H1 (cell line): Measurements from ENCODE around the gene UMODL1. TPM values are rescaled to one million over a fixed set of nuclear protein-coding genes. Genes with fewer than 3 reads are reported as not detected.

Experiments
- CTCF ChIA-PET: fragments of 300-600 bp; sonication (Branson Sonifier 250); formaldehyde crosslinking; loops from one replicate; lab custom pipeline; 2021; ENCODE audit not compliant: partially characterized antibody; lab: Charles Lee
- POLR2A ChIA-PET: fragments of 300-600 bp; sonication (Branson Sonifier 250); formaldehyde crosslinking; loops from one replicate; lab custom pipeline; 2021; ENCODE audit warnings: inconsistent platforms; ENCODE audit not compliant: partially characterized antibody; lab: Charles Lee
- DNase-seq, 2 experiments: peaks; one replicate each; pipeline versions ENCODE4 v3.0.0 to v3.0.0-alpha.2; 2010 to 2022; ENCODE audit warnings: low spot score in 2 of 2, low read depth in 1 of 2, mixed read lengths in 1 of 2
- FAIRE-seq: peaks from 2 replicates; lab custom pipeline; 2011; peaks lifted over from hg19 to GRCh38; lab: Jason Lieb, UNC
- H2AFZ ChIP-seq: 2 replicates; pipeline ENCODE4 v1.8.1; 2012; ENCODE audit warnings: low read length, inconsistent platforms
- H2AK5ac ChIP-seq: 2 replicates; pipeline ENCODE4 v1.6.1; 2013; ENCODE audit warnings: low read depth, low read length
- H2BK120ac ChIP-seq: replicated peaks from 2 replicates; pipeline ENCODE3; 2013; ENCODE audit warnings: low read depth, low read length, inconsistent platforms
- H2BK12ac ChIP-seq: 2 replicates; pipeline ENCODE4 v1.6.1; 2013; ENCODE audit warnings: low read depth, low read length
- H2BK15ac ChIP-seq: 2 replicates; pipeline ENCODE4 v1.6.1; 2013; ENCODE audit warnings: low read length
- H2BK20ac ChIP-seq: 2 replicates; pipeline ENCODE4 v1.6.1; 2013; ENCODE audit warnings: low read length
- H2BK5ac ChIP-seq: 2 replicates; pipeline ENCODE4 v1.6.1; 2013; ENCODE audit warnings: low read depth, low read length
- H3K14ac ChIP-seq: 2 replicates; pipeline ENCODE4 v1.6.1; 2013; ENCODE audit warnings: inconsistent platforms; ENCODE audit not compliant: insufficient read length
- H3K18ac ChIP-seq: 2 replicates; pipeline ENCODE4 v1.6.1; 2013; ENCODE audit warnings: low read length; ENCODE audit errors: extremely low read depth
- H3K23ac ChIP-seq: 2 replicates; pipeline ENCODE4 v1.6.1; 2013; ENCODE audit warnings: inconsistent platforms; ENCODE audit not compliant: insufficient read length
- H3K23me2 ChIP-seq: 2 replicates; pipeline ENCODE4 v1.6.1; 2013; ENCODE audit warnings: low read depth, low read length
- H3K27ac ChIP-seq: 2 replicates; pipeline ENCODE4 v1.6.1; 2011; ENCODE audit warnings: low read depth, low read length, inconsistent platforms
- H3K27me3 ChIP-seq, 4 experiments: replicated peaks in 1 of 4; 1 replicate in 1 of 4; 2 replicates in 3 of 4; pipeline versions ENCODE4 v1.6.1 to v1.8.1; 2011 to 2013; ENCODE audit warnings: low read length in 3 of 4, mild to moderate bottlenecking in 3 of 4, inconsistent platforms in 2 of 4, mixed read lengths in 2 of 4, moderate library complexity in 1 of 4; ENCODE audit not compliant: control insufficient read depth in 3 of 4, insufficient read depth in 3 of 4; ENCODE audit errors: extremely low read depth in 1 of 4
- H3K36me3 ChIP-seq, 4 experiments: 2 replicates each; pipeline versions ENCODE4 v1.6.1 to v1.8.1; 2011 to 2013; ENCODE audit warnings: mild to moderate bottlenecking in 4 of 4, low read length in 3 of 4, moderate library complexity in 2 of 4, control low read depth in 1 of 4, inconsistent platforms in 1 of 4; ENCODE audit not compliant: insufficient read depth in 4 of 4, control insufficient read depth in 2 of 4
- H3K4ac ChIP-seq: replicated peaks from 2 replicates; pipeline ENCODE3; 2013; ENCODE audit warnings: low read length, low read depth, mixed read lengths, inconsistent platforms; ENCODE audit not compliant: insufficient read length
- H3K4me1 ChIP-seq, 4 experiments: replicated peaks in 1 of 4; 1 replicate in 1 of 4; 2 replicates in 3 of 4; pipeline versions ENCODE4 v1.6.1 to v1.8.1; 2011 to 2013; ENCODE audit warnings: low read length in 3 of 4, inconsistent platforms in 2 of 4, mixed read lengths in 1 of 4; ENCODE audit not compliant: insufficient read depth in 4 of 4, control insufficient read depth in 3 of 4
- H3K4me2 ChIP-seq, 2 experiments: 2 replicates each; pipeline versions ENCODE4 v1.6.1 to v1.8.1; 2011 to 2013; ENCODE audit warnings: low read depth in 2 of 2, low read length in 2 of 2, control low read depth in 1 of 2, inconsistent platforms in 1 of 2, mild to moderate bottlenecking in 1 of 2; ENCODE audit not compliant: insufficient read depth in 1 of 2
- H3K4me3 ChIP-seq, 4 experiments: fragments of 200-600, 300-600 bp in 1 of 4; sonication (generic), shearing (Covaris generic), sonication (Bioruptor Twin) in 1 of 4; 2 replicates each; pipeline versions ENCODE4 v1.5.1 to v1.8.1; 2011 to 2016; ENCODE audit warnings: low read length in 4 of 4, low read depth in 3 of 4, control low read depth in 2 of 4, inconsistent platforms in 2 of 4, mild to moderate bottlenecking in 2 of 4, mixed read lengths in 1 of 4, moderate library complexity in 1 of 4; ENCODE audit not compliant: insufficient read depth in 2 of 4; ENCODE audit errors: extremely low read depth in 1 of 4
- H3K56ac ChIP-seq: replicated peaks from 2 replicates; pipeline ENCODE3; 2013; ENCODE audit warnings: low read depth, mild to moderate bottlenecking, mixed read lengths, low read length, inconsistent platforms; ENCODE audit not compliant: insufficient read length
- H3K79me1 ChIP-seq: 2 replicates; pipeline ENCODE4 v1.6.1; 2013; ENCODE audit warnings: low read depth, low read length, control low read depth
- H3K79me2 ChIP-seq, 2 experiments: 2 replicates each; pipeline versions ENCODE4 v1.6.1 to v1.8.1; 2012 to 2013; ENCODE audit warnings: low read length in 2 of 2, mild to moderate bottlenecking in 2 of 2, inconsistent platforms in 1 of 2; ENCODE audit not compliant: insufficient read depth in 2 of 2, control insufficient read depth in 1 of 2
- H3K9ac ChIP-seq, 4 experiments: replicated peaks in 1 of 4; 1 replicate in 1 of 4; 2 replicates in 3 of 4; pipeline versions ENCODE4 v1.6.1 to v1.8.1; 2011 to 2013; ENCODE audit warnings: low read depth in 3 of 4, low read length in 3 of 4, control low read depth in 2 of 4, mild to moderate bottlenecking in 2 of 4, moderate library complexity in 2 of 4, inconsistent platforms in 1 of 4; ENCODE audit errors: extremely low read depth in 1 of 4
- H3K9me3 ChIP-seq, 2 experiments: 2 replicates each; pipeline versions ENCODE4 v1.6.1 to v1.8.1; 2012 to 2013; ENCODE audit warnings: mild to moderate bottlenecking in 2 of 2, moderate library complexity in 2 of 2, control low read depth in 1 of 2, inconsistent platforms in 1 of 2, low read depth in 1 of 2, low read length in 1 of 2, mixed read lengths in 1 of 2; ENCODE audit not compliant: insufficient read depth in 2 of 2
- H4K20me1 ChIP-seq, 2 experiments: replicated peaks in 1 of 2; 2 replicates each; pipeline versions ENCODE3 to v1.8.1; 2011 to 2013; ENCODE audit warnings: inconsistent platforms in 2 of 2, low read length in 2 of 2, mild to moderate bottlenecking in 1 of 2; ENCODE audit not compliant: insufficient read depth in 2 of 2, control insufficient read depth in 1 of 2
- H4K5ac ChIP-seq: 2 replicates; pipeline ENCODE4 v1.6.1; 2013; ENCODE audit warnings: low read length, low read depth, mixed read lengths, inconsistent platforms; ENCODE audit not compliant: insufficient read length
- H4K8ac ChIP-seq: 2 replicates; pipeline ENCODE4 v1.8.0; 2013; ENCODE audit warnings: mild to moderate bottlenecking, moderate library complexity, low read length, inconsistent platforms; ENCODE audit not compliant: insufficient read depth; ENCODE audit errors: extremely low read depth
- H4K91ac ChIP-seq: replicated peaks from 2 replicates; pipeline ENCODE3; 2013; ENCODE audit warnings: low read length, mixed read lengths, inconsistent platforms; ENCODE audit not compliant: insufficient read length
- BRCA1 ChIP-seq: IDR thresholded peaks from 2 replicates; pipeline ENCODE4 v1.6.1; 2012; ENCODE audit warnings: low read depth, low read length, improper control_type of control experiment
- CEBPB ChIP-seq: IDR thresholded peaks from 2 replicates; pipeline ENCODE4 v1.6.1; 2012; ENCODE audit warnings: low read depth, low read length
- CHD2 ChIP-seq: IDR thresholded peaks from 2 replicates; pipeline ENCODE4 v1.6.1; 2012; ENCODE audit warnings: low read length, improper control_type of control experiment
- CTCF ChIP-seq, 3 experiments: IDR thresholded peaks; 1 replicate in 2 of 3; 2 replicates in 1 of 3; pipeline versions ENCODE4 v1.5.1 to v1.6.1; 2011; ENCODE audit warnings: low read length in 3 of 3, mild to moderate bottlenecking in 3 of 3, inconsistent platforms in 2 of 3, low read depth in 1 of 3, moderate library complexity in 1 of 3; ENCODE audit not compliant: insufficient read depth in 1 of 3; ENCODE audit errors: control extremely low read depth in 1 of 3
- WGBS, 2 experiments: shearing (Covaris generic) in 1 of 2; methylation state at CpG; one replicate each; pipeline versions ENCODE4 v1.1.6 to v1.1.7; 2013 to 2015; ENCODE audit warnings: low lambda C conversion rate in 2 of 2, mixed read lengths in 2 of 2, inconsistent platforms in 1 of 2, low coverage in 1 of 2, missing lambda C conversion rate in 1 of 2; ENCODE audit not compliant: insufficient replicate concordance in 2 of 2, insufficient coverage in 1 of 2, insufficient read length in 1 of 2; ENCODE audit errors: extremely low coverage in 1 of 2, missing lambda C conversion rate in 1 of 2; 5-methylcytosine and 5-hydroxymethylcytosine counted together
- polyA plus RNA-seq, 7 experiments: library from polyadenylated mRNA; depleted of rRNA in 3 of 7; stranded (reverse) in 5 of 7; unstranded in 2 of 7; fragments of >200 nt in 5 of 7; fragments of 200-250 nt in 2 of 7; gene quantifications; 1 replicate in 5 of 7; 2 replicates in 1 of 7; 4 replicates in 1 of 7; pipeline versions ENCODE4 v1.2.1 to v1.2.3, GENCODE V29; 2011 to 2013; ENCODE audit warnings: missing spikeins in 2 of 7, mixed read lengths in 2 of 7
- total RNA-seq: library from RNA; stranded (reverse); fragmentation: NEBNext Ultra II Directional; extraction: Animal tissue kit (Norgen Biotek cat#: 25700); gene quantifications from 2 replicates; pipeline ENCODE4 v1.2.1, GENCODE V29; 2021
- TF ChIP-seq, protein P1 (sequence below): IDR thresholded peaks from 2 replicates; pipeline ENCODE4 v1.6.1; 2012; ENCODE audit warnings: inconsistent platforms
- TF ChIP-seq, protein P2 (sequence below): IDR thresholded peaks from 2 replicates; pipeline ENCODE4 v1.6.1; 2011; ENCODE audit warnings: low read depth, mild to moderate bottlenecking, low read length; ENCODE audit not compliant: insufficient read depth

The UMODL1 gene
- total and polyA plus RNA-seq, 2 of the 8 experiments (the other 6 are each of a cell fraction or from before 2014, with no cell fraction given): not detected

- Histone ChIP-seq H3K4me3 (no peak overlapping the region), H3K79me2 (no peaks in the 10 kb centered on the region), H3K27ac (no peak overlapping the region), H2BK12ac (0 out of 2 replicates have a peak overlapping the region, but pooled peaks have one; percentile 17), H3K18ac (no peak overlapping the region), H4K20me1 (no peaks in the 10 kb centered on the region), H3K9ac (no peak overlapping the region), H2BK20ac (0 out of 2 replicates have a peak overlapping the region, but pooled peaks have one; percentile 61), H2AFZ (no peak overlapping the region), H3K23me2 (no peaks in the 10 kb centered on the region), H3K4me1 (peaks cover 0 to 24% (median 15%) of the 10 kb centered on the region in 4 experiments; a peak in 5 of 7 replicates), H2BK120ac (no peak overlapping the region), H2BK15ac (no peak overlapping the region), H3K56ac (no peak overlapping the region), H4K5ac (no peak overlapping the region), H3K27me3 (peaks cover 0 to 2% (median 0%) of the 10 kb centered on the region in 4 experiments; a peak in 1 of 7 replicates), H2AK5ac (no peak overlapping the region), H3K9me3 (no peaks in the 10 kb centered on the region), H3K4ac (no peak overlapping the region), H4K8ac (no peak overlapping the region), H3K23ac (no peak overlapping the region), H3K4me2 (no peak overlapping the region), H4K91ac (no peak overlapping the region), H3K14ac (no peak overlapping the region), H3K36me3 (no peaks in the 10 kb centered on the region), H3K79me1 (no peaks in the 10 kb centered on the region), H2BK5ac (no peak overlapping the region)
- ChIA-PET CTCF (interaction anchor here (0.5 to 1.3 kb wide), 2 partner anchors 57 to 242 kb away, joined by 3 read pairs; no protein-coding TSS in a partner anchor), POLR2A (no interaction called here)
- FAIRE-seq (no peak), DNase-seq (no peak)
- WGBS, 2 experiments: 91% methylated on average over 9 of the region's 10 CpGs; no CpG with 5 or more reads in 1 of the 2 experiments
- TF ChIP-seq, protein P1, sequence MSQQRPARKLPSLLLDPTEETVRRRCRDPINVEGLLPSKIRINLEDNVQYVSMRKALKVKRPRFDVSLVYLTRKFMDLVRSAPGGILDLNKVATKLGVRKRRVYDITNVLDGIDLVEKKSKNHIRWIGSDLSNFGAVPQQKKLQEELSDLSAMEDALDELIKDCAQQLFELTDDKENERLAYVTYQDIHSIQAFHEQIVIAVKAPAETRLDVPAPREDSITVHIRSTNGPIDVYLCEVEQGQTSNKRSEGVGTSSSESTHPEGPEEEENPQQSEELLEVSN: no peak
- TF ChIP-seq CEBPB (no peak), CTCF (IDR thresholded peaks at IDR 0.05; ENCODE audit: control extremely low read depth in 1 of 3, insufficient read depth in 1 of 3, low read depth in 1 of 3, low read length in 3 of 3) (no peak), CHD2 (no peak), BRCA1 (no peak)
- TF ChIP-seq, protein P2, sequence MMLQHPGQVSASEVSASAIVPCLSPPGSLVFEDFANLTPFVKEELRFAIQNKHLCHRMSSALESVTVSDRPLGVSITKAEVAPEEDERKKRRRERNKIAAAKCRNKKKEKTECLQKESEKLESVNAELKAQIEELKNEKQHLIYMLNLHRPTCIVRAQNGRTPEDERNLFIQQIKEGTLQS: no peak
Observed at GRCh38 chr21:42059721-42060120, 11.4 kb upstream of the UMODL1 start.
